GM12892 (cell line): ENCODE measurements around the gene ENAH.

Source experiments
- POLR2A ChIP-seq: IDR thresholded peaks from 2 replicates; pipeline ENCODE4 v1.6.1; 2011; ENCODE audit warnings: low read depth, low read length, control low read depth
- POLR2AphosphoS5 ChIP-seq: IDR thresholded peaks from 2 replicates; pipeline ENCODE4 v1.6.1; 2011; ENCODE audit warnings: low read depth, low read length, control low read depth

DNA sequence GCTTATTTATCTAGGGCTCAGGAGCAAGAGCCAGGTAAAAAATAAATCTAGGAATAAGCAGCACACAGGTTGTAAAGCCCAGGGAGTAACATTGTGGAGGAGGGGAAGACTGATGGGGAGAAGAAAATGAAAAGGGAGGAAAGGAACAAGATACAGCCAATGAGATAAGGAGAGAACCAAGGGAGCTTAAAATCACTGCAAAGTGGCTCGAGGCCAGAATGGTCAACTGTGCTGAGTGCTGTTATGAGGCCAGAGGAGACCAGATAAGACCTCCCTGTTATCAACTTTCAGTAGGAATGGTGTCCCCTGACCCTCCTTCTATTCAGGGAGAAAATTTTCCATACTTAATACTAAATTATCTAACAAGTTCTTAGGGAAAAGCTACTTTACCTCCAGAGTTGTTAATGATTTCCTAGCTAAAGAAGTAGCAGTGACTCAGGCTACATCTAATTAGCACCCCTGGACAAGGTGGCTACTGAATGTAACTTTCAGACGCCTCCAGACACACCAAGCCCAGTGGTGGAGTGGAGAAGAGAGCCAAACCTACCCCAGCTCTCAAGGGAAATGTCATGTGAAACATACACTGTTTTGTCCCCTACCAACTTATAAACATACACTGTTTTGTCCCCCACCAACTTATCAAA is 25.5 kb downstream of the ENAH start:
- TF ChIP-seq POLR2AphosphoS5: no peak
- TF ChIP-seq POLR2A: no peak
